ENCODE measurements around the gene B3GLCT. TPM values are rescaled to one million over a fixed set of nuclear protein-coding genes. Genes with fewer than 3 reads are reported as not detected.

The B3GLCT gene
- total and polyA plus RNA-seq, 2 of the 13 experiments (the other 11 are each of a cell fraction or from before 2014, with no cell fraction given) = 2.0 to 7.1 TPM

- no peak for TF ChIP-seq SNAI1 (CRISPR knock-in tag; IDR thresholded peaks at IDR 0.05; ENCODE audit: borderline replicate concordance)
- TF ChIP-seq ZBTB42 (CRISPR knock-in tag; IDR thresholded peaks at IDR 0.05) = no peak
- no peak for TF ChIP-seq ZNF383 (CRISPR knock-in tag; IDR thresholded peaks at IDR 0.05; ENCODE audit: borderline replicate concordance)
- no peak for TF ChIP-seq ZNF556 (CRISPR knock-in tag; IDR thresholded peaks at IDR 0.05; ENCODE audit: borderline replicate concordance)
- no peak for TF ChIP-seq ZNF335 (CRISPR knock-in tag; IDR thresholded peaks at IDR 0.05)
- TF ChIP-seq DR1 (CRISPR knock-in tag; IDR thresholded peaks at IDR 0.05) = no peak
These were observed 27.3 kb downstream of the B3GLCT start (continued) for GRCh38 chr13:31227063-31227462.

- 92% methylated on average over 7 of the region's 8 CpGs for WGBS (ENCODE audit: low lambda C conversion rate)
- TF ChIP-seq ZNF720 (CRISPR knock-in tag; IDR thresholded peaks at IDR 0.05) = no peak
- no peak for TF ChIP-seq XBP1 (CRISPR knock-in tag; IDR thresholded peaks at IDR 0.05)
- TF ChIP-seq SP4 (CRISPR knock-in tag; IDR thresholded peaks at IDR 0.05) = no peak
- no peak for TF ChIP-seq RBFOX2 (IDR thresholded peaks at IDR 0.05; ENCODE audit: low read depth, low read length)
- TF ChIP-seq RERE (CRISPR knock-in tag; IDR thresholded peaks at IDR 0.05; ENCODE audit: low read depth) = no peak
- TF ChIP-seq ZNF772 (CRISPR knock-in tag; IDR thresholded peaks at IDR 0.05) = no peak
- TF ChIP-seq ZNF263 (CRISPR knock-in tag; IDR thresholded peaks at IDR 0.05) = no peak
- no peak for TF ChIP-seq ZBTB7B (CRISPR knock-in tag; IDR thresholded peaks at IDR 0.05)
- no peak for TF ChIP-seq HNRNPH1 (optimal IDR thresholded peaks at IDR 0.05; ENCODE audit: low read depth, low read length)
- no peak for TF ChIP-seq ZNF556 (CRISPR knock-in tag; IDR thresholded peaks at IDR 0.05; ENCODE audit: borderline replicate concordance)
- TF ChIP-seq ZFP91 (CRISPR knock-in tag; IDR thresholded peaks at IDR 0.05; ENCODE audit: borderline replicate concordance) = no peak
- no peak for TF ChIP-seq NRL (CRISPR knock-in tag; IDR thresholded peaks at IDR 0.05; ENCODE audit: borderline replicate concordance)
These were observed 28.1 kb downstream of the B3GLCT start for GRCh38 chr13:31227870-31228269.

More at GRCh38 chr13:31227870-31228269, 28.1 kb downstream of the B3GLCT start:
- Histone ChIP-seq H3K9ac (ENCODE audit: insufficient read depth, low read depth, low read length) (no peak overlapping the region), H3K27ac (ENCODE audit: extremely low read length, insufficient read depth, low read length) (no peak overlapping the region), H3K27me3 (ENCODE audit: control insufficient read depth in 1 of 2, insufficient read depth in 2 of 2, low read length in 2 of 2) (no peaks in the 10 kb centered on the region), H4K20me1 (ENCODE audit: insufficient read depth, low read length) (no peaks in the 10 kb centered on the region), H3K4me1 (ENCODE audit: insufficient read depth, low read length) (no peaks in the 10 kb centered on the region), H3K36me3 (replicated peaks in 1 of 2; ENCODE audit: control insufficient read depth in 1 of 2, insufficient read depth in 2 of 2, low read length in 2 of 2) (no peaks in the 10 kb centered on the region), H2AFZ (ENCODE audit: low read length) (no peak overlapping the region), H3K9me3 (ENCODE audit: low read length) (no peaks in the 10 kb centered on the region), H3K4me2 (ENCODE audit: low read depth, low read length) (no peak overlapping the region), H3K4me3 (replicated peaks in 1 of 3; ENCODE audit: insufficient read depth in 1 of 3, low read depth in 2 of 3, low read length in 3 of 3) (no peak overlapping the region), H3K79me2 (ENCODE audit: insufficient read depth, low read length) (no peaks in the 10 kb centered on the region)
- BruUV-seq (replicated peaks) = no TSS peak
- ChIA-PET CTCF (ENCODE audit: low intra/inter-chr PET ratio, low total read pairs) (no interaction called here), POLR2A (no interaction called here)
- in situ Hi-C loops (cut with HindIII; ENCODE audit: extremely low pct_ligation_motif_present, low pct_unique_long_range_greater_than_20kb) (loop anchor here (25.0 kb wide), 1 partner anchor 509 kb away; the partner anchor contains the start of gene RXFP2), intact Hi-C loops (cut with micrococcal nuclease; ENCODE audit: unreplicated experiment) (no loop called here)
- DNase-seq (ENCODE audit: low spot score) (no peak), ATAC-seq (no peak), FAIRE-seq (no peak)
